ENCODE data around the gene LRIG1.

LRIG1 gene

GRCh38 chr3:66502245-66502874 lies 1.5 kb upstream of the LRIG1 start:
- no peak for DNase-seq

GRCh38 chr3:66501483-66502244 lies 842 bp upstream of the LRIG1 start:
- no peak for DNase-seq

- no peak for DNase-seq
Measured at GRCh38 chr3:66499881-66500575, 794 bp downstream of the LRIG1 start.

- no peak for DNase-seq
Measured at GRCh38 chr3:66498687-66499621, 1.9 kb downstream of the LRIG1 start.

- DNase-seq, result no peak
Measured at GRCh38 chr3:66497985-66498671, 2.7 kb downstream of the LRIG1 start.

- DNase-seq, result no peak
Measured at GRCh38 chr3:66497288-66497984, 3.4 kb downstream of the LRIG1 start.

- no peak for DNase-seq
Measured at GRCh38 chr3:66496746-66497145, 4.1 kb downstream of the LRIG1 start.

GRCh38 chr3:66496301-66496700 lies 4.5 kb downstream of the LRIG1 start:
- DNase-seq, result no peak

GRCh38 chr3:66495668-66496045 lies 5.2 kb downstream of the LRIG1 start:
- DNase-seq, result no peak

- no peak for DNase-seq
Measured at GRCh38 chr3:66494959-66495667, 5.7 kb downstream of the LRIG1 start.

GRCh38 chr3:66493458-66494099 lies 7.2 kb downstream of the LRIG1 start:
- DNase-seq, result no peak

- DNase-seq, result no peak
Measured at GRCh38 chr3:66492672-66493071, 8.2 kb downstream of the LRIG1 start.

GRCh38 chr3:66492071-66492470 lies 8.8 kb downstream of the LRIG1 start:
- no peak for DNase-seq

GRCh38 chr3:66490984-66491383 lies 9.8 kb downstream of the LRIG1 start:
- no peak for DNase-seq

- no peak for DNase-seq
Measured at GRCh38 chr3:66490214-66490613, 10.6 kb downstream of the LRIG1 start.

- no peak for DNase-seq
Measured at GRCh38 chr3:66489581-66489980, 11.2 kb downstream of the LRIG1 start.

GRCh38 chr3:66489115-66489514 lies 11.7 kb downstream of the LRIG1 start:
- no peak for DNase-seq

GRCh38 chr3:66488492-66488891 lies 12.3 kb downstream of the LRIG1 start:
- DNase-seq, result no peak

GRCh38 chr3:66487465-66487864 lies 13.4 kb downstream of the LRIG1 start:
- no peak for DNase-seq

GRCh38 chr3:66486646-66487045 lies 14.2 kb downstream of the LRIG1 start:
- no peak for DNase-seq

- no peak for DNase-seq
Measured at GRCh38 chr3:66486202-66486601, 14.6 kb downstream of the LRIG1 start.
